OCI-LY1 (cell line): ENCODE measurements around the gene ZNF212.

Source experiments
- CTCF ChIP-seq: fragments of 200-600 bp; sonication (generic), shearing (Covaris generic); IDR thresholded peaks from 2 replicates; pipeline ENCODE4 v1.5.1; 2017; ENCODE audit warnings: mild to moderate bottlenecking, antibody characterized with exemption, low read length, moderate library complexity, mixed read lengths
- EZH2 ChIP-seq: fragments of 200-600 bp; sonication (generic), shearing (Covaris generic); IDR thresholded peaks from 2 replicates; pipeline ENCODE4 v1.8.0; 2017; ENCODE audit warnings: borderline replicate concordance, mixed run types, mild to moderate bottlenecking, antibody characterized with exemption, low read length, moderate library complexity, mixed read lengths

GRCh38 chr7:149197675-149198074, 41.8 kb upstream of the ZNF212 start:
- no peak for TF ChIP-seq CTCF
- TF ChIP-seq EZH2: no peak
